ENCODE measurements around the gene NTNG1. TPM values are rescaled to one million over a fixed set of nuclear protein-coding genes. Genes with fewer than 3 reads are reported as not detected.

The NTNG1 gene
- total and polyA plus RNA-seq, 2 of the 8 experiments (the other 6 are each of a cell fraction or from before 2014, with no cell fraction given), result 1.2 to 4.1 TPM

DNA sequence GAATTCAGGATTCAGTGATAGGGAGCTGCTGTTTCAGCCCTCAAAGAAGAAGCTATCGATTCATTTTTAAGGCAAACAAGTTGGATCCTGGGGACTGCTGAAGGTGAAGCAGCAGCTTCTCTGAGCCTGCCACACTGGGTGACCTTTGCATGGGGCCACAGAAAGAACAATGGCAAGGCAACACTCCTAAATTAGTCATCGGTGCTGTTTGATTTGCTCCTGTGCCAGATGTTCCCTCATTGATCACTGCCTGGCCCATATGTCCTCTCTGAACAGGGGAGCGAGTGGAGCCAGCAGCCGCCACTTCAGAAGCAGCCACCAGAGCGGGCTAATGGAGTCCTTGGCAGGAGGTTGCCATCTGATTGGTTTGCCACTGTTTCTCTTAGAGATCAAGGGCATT, 391.5 kb downstream of the NTNG1 start (continued):
- no peak for TF ChIP-seq CTBP2 (IDR thresholded peaks at IDR 0.05; ENCODE audit: borderline replicate concordance, insufficient read depth, insufficient read length, low read length)
- no peak for TF ChIP-seq CTCF (IDR thresholded peaks at IDR 0.05; ENCODE audit: control extremely low read depth in 1 of 3, insufficient read depth in 1 of 3, low read depth in 1 of 3, low read length in 3 of 3)

Small RNA genes within 50 kb of the gene (small RNA-seq; reads per million reads assigned to genes)
- 3.3 reads per million, percentile 42 among the genes with 10 or more reads in this experiment for gene AC114491.1 (ENCODE audit: insufficient read depth)

Other genes with a start within 250 kb of the NTNG1 start
- 38.2 and 38.4 TPM in 2 replicates for gene PRMT6, start 84.4 kb upstream of the NTNG1 start, total RNA-seq (2021; fragmentation: NEBNext Ultra II Directional; extraction: Animal tissue kit (Norgen Biotek cat#: 25700))
- gene PRMT6, start 84.4 kb upstream of the NTNG1 start, polyA plus RNA-seq (2011; rRNA removed), result 23.6 and 27.7 TPM in 2 replicates